ENCODE results near the gene ATP11A. TPM values are rescaled to one million over a fixed set of nuclear protein-coding genes. Genes with fewer than 3 reads are reported as not detected.

Gene ATP11A
- total RNA-seq, 2 donors from 2014 or later = 15.2 to 38.4 TPM

GRCh38 chr13:112828756-112829155 lies 138.9 kb downstream of the ATP11A start:
- no peak overlapping the region for H3K27ac ChIP-seq
- no peaks in the 10 kb centered on the region for H3K9me3 ChIP-seq
- no peaks in the 10 kb centered on the region for H3K27me3 ChIP-seq (replicated peaks; ENCODE audit: insufficient read depth)
- H3K4me1 ChIP-seq (ENCODE audit: control insufficient read depth in 1 of 2, low read depth in 2 of 2) = no peaks in the 10 kb centered on the region
- peaks cover 15% of the 10 kb centered on the region for H3K36me3 ChIP-seq
- TF ChIP-seq CTCF (IDR thresholded peaks at IDR 0.05) = no peak
- H3K4me3 ChIP-seq = no peak overlapping the region
- no peak for DNase-seq (ENCODE audit: low spot score)
- ATAC-seq (ENCODE audit: insufficient number of reproducible peaks, low FRiP score, low read depth) = no peak

DNA sequence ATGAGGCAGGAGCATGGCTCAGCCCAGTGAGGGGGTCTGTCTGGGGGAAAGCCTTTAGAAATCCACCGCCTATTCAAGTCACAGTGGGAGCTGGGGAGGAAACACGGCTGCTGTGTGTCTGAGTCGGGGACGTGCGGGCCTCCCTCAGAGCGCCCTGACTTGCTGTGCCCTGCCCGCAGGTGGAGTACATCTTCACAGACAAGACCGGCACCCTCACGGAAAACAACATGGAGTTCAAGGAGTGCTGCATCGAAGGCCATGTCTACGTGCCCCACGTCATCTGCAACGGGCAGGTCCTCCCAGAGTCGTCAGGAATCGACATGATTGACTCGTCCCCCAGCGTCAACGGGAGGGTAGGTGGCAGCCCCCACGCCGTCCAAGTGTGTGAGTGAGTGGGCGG lies 141.4 kb downstream of the ATP11A start:
- H3K9me3 ChIP-seq = no peaks in the 10 kb centered on the region
- ATAC-seq (ENCODE audit: insufficient number of reproducible peaks, low FRiP score, low read depth) = no peak
- H3K36me3 ChIP-seq = peaks cover 22% of the 10 kb centered on the region
- no peak for DNase-seq (ENCODE audit: low spot score)
- no peaks in the 10 kb centered on the region for H3K4me1 ChIP-seq (ENCODE audit: control insufficient read depth in 1 of 2, low read depth in 2 of 2)
- H3K27ac ChIP-seq = no peak overlapping the region
- H3K4me3 ChIP-seq = no peak overlapping the region
- H3K27me3 ChIP-seq (replicated peaks; ENCODE audit: insufficient read depth) = no peaks in the 10 kb centered on the region
- no peak for TF ChIP-seq CTCF (IDR thresholded peaks at IDR 0.05)

- Histone ChIP-seq H3K36me3 (peaks cover 19% of the 10 kb centered on the region), H3K4me3 (no peak overlapping the region), H3K27ac (no peak overlapping the region), H3K4me1 (ENCODE audit: control insufficient read depth in 1 of 2, low read depth in 2 of 2) (no peaks in the 10 kb centered on the region), H3K9me3 (no peaks in the 10 kb centered on the region), H3K27me3 (replicated peaks; ENCODE audit: insufficient read depth) (no peaks in the 10 kb centered on the region)
- no peak for TF ChIP-seq CTCF (IDR thresholded peaks at IDR 0.05)
- ATAC-seq (ENCODE audit: insufficient number of reproducible peaks, low FRiP score, low read depth) (no peak), DNase-seq (ENCODE audit: low spot score) (no peak)
These were observed 142.0 kb downstream of the ATP11A start for GRCh38 chr13:112831801-112832200.

DNA sequence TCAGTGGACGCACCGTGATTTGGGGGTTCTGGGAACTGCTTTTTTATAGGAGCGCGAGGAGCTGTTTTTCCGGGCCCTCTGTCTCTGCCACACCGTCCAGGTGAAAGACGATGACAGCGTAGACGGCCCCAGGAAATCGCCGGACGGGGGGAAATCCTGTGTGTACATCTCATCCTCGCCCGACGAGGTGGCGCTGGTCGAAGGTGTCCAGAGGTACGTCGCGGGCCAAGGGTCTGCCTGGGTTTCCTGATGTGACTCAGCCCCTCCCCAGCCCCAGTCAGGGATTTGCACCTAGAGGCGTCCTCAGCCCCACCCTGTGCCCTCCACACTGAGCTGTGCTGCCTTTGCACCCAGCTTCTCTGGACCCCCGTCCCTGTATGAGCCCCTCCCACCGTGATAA lies 143.0 kb downstream of the ATP11A start:
- Histone ChIP-seq H3K27ac (no peak overlapping the region), H3K4me3 (no peak overlapping the region), H3K4me1 (ENCODE audit: control insufficient read depth in 1 of 2, low read depth in 2 of 2) (no peaks in the 10 kb centered on the region), H3K9me3 (no peaks in the 10 kb centered on the region), H3K36me3 (peaks cover 12% of the 10 kb centered on the region), H3K27me3 (replicated peaks; ENCODE audit: insufficient read depth) (no peaks in the 10 kb centered on the region)
- no peak for DNase-seq (ENCODE audit: low spot score)
- no peak for TF ChIP-seq CTCF (IDR thresholded peaks at IDR 0.05)
- no peak for ATAC-seq (ENCODE audit: insufficient number of reproducible peaks, low FRiP score, low read depth)

DNA sequence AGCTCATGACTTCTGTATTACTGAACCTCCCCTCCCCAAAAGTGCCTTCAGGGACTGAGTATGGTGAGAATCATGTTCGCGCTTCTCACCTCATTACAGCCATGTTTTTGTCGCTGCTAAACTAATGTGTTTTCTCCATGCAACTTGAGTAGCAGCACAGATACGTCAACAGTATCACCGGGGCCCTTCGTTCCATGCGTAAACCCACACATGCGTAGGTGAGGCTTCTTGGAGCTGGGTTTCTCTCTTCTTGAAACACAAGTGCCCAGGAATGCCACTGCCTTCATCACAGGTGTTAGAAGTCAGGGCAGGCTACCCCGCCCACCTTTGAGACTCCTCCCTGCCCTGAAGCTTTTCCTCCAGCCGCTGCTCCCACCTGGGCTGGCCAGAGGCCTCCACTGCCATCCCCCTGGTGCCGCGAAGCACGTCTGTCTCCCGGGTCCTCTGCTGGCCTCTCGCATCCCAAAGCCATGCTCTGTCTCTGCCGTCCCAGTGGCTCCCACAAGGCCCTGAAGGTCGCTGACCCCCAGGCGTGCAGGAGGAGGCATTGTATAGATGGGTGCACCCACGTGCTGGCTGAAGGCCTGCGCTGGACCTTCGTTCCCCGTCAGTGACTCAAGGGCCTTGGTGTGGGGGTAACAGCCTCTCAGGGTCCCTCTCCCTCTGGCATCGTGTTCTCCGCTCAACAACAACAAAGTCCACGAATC lies 143.9 kb downstream of the ATP11A start:
- DNase-seq (ENCODE audit: low spot score) (no peak), ATAC-seq (ENCODE audit: insufficient number of reproducible peaks, low FRiP score, low read depth) (no peak)
- no peaks in the 10 kb centered on the region for H3K9me3 ChIP-seq
- no peaks in the 10 kb centered on the region for H3K27me3 ChIP-seq (replicated peaks; ENCODE audit: insufficient read depth)
- H3K4me1 ChIP-seq (ENCODE audit: control insufficient read depth in 1 of 2, low read depth in 2 of 2) = no peaks in the 10 kb centered on the region
- H3K4me3 ChIP-seq = no peak overlapping the region
- H3K27ac ChIP-seq = no peak overlapping the region
- no peak for TF ChIP-seq CTCF (IDR thresholded peaks at IDR 0.05)
- H3K36me3 ChIP-seq = peaks cover 12% of the 10 kb centered on the region

All from thoracic aorta (tissue), 2 donors.